Retinal pigment epithelial cell (primary cell): ENCODE data around the gene FXYD5.

Experiments
- DNase-seq: peaks from one replicate; pipeline ENCODE4 v3.0.0-alpha.2; 2010; ENCODE audit warnings: low read depth
- H3K4me3 ChIP-seq: 2 replicates; pipeline ENCODE4 v1.5.1; 2011; ENCODE audit warnings: mild to moderate bottlenecking, low read length, control low read depth, moderate library complexity
- TF ChIP-seq, protein P1 (sequence below): conservative IDR thresholded peaks from 2 replicates; pipeline ENCODE4 v1.5.1; 2011; ENCODE audit warnings: low read depth, low read length, control low read depth, inconsistent platforms

Gene FXYD5

DNA sequence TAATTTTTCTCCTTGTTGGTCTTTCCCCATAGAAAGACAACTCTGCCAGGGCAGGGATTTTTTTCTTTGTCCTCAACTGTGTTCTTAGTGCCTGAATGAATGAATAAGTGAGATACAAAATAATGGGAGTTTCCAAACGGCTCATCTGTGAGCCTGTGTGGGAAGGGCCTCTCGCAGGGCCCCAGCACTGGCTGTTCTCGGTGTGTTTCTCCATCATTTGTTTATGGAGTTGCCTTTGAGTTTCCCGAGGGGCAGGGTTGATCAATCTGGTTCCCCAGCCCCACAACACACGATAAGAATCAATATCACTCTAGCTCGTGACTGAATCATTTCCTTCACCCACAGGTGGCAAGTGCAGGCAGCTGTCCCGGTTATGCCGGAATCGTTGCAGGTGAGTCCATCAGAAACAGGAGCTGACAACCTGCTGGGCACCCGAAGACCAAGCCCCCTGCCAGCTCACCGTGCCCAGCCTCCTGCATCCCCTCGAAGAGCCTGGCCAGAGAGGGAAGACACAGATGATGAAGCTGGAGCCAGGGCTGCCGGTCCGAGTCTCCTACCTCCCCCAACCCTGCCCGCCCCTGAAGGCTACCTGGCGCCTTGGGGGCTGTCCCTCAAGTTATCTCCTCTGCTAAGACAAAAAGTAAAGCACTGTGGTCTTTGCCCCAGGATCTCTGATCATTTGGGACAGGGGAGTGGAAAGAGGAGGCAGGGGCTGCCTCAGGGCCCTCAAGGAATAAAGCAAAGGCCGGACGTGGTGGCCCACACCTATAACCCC, 14.9 kb downstream of the FXYD5 start:
- TF ChIP-seq, protein P1, sequence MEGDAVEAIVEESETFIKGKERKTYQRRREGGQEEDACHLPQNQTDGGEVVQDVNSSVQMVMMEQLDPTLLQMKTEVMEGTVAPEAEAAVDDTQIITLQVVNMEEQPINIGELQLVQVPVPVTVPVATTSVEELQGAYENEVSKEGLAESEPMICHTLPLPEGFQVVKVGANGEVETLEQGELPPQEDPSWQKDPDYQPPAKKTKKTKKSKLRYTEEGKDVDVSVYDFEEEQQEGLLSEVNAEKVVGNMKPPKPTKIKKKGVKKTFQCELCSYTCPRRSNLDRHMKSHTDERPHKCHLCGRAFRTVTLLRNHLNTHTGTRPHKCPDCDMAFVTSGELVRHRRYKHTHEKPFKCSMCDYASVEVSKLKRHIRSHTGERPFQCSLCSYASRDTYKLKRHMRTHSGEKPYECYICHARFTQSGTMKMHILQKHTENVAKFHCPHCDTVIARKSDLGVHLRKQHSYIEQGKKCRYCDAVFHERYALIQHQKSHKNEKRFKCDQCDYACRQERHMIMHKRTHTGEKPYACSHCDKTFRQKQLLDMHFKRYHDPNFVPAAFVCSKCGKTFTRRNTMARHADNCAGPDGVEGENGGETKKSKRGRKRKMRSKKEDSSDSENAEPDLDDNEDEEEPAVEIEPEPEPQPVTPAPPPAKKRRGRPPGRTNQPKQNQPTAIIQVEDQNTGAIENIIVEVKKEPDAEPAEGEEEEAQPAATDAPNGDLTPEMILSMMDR = no peak
- H3K4me3 ChIP-seq = no peak overlapping the region
- DNase-seq = no peak

DNA sequence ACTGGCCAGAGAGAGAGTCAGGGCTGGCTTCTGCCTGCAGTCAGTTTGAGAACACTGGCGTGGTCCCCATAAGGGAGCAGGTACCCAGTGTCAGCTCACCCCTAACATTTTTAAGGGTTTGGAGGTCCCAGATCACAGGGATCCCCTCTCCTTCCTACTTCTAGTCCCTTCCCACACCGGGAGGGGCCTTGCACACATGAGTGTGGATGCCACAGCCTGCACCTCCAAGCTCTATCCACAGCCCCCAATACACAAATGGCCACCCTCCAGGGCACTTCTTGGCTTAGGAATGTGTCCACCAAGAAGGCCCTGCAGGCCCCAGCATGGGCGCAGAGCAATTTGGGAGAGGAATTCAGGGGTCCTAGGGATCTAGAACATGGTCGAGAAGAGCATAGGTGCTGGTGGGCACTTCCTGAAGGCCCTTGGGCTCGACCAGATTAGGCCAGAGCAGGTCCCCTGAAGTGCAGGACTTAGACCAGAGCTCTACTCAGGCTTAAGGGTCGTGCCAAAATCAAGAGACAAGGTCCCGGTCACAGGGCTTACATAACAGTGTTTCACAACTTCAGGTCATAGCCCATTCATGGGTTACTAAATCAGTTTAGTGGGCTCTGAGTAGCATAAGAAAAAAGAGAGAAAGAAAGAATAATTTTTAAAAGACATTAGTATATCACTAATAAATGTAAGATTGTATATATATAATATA, 16.0 kb downstream of the FXYD5 start:
- TF ChIP-seq, protein P1 = no peak
- no peak overlapping the region for H3K4me3 ChIP-seq
- DNase-seq = no peak

DNA sequence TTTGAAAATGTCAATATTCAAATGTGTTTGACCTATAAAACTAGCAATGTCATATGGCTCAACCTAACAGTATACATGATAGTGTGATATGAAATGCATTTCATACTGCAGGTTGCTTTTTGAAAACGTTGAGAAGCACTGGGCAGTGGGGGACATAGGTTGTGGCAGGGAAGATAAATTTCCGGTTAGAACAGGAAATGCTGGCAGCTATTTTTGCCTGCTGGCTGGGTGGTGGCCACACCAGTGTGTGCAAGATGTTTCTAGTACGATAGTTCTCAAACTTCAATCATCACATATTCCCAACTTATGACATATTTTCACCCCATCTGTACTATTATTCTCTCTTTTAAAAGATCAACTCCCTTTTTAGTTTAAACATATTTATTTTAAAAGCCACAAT, 17.2 kb downstream of the FXYD5 start:
- no peak for DNase-seq
- no peak overlapping the region for H3K4me3 ChIP-seq
- TF ChIP-seq, protein P1 = no peak

DNA sequence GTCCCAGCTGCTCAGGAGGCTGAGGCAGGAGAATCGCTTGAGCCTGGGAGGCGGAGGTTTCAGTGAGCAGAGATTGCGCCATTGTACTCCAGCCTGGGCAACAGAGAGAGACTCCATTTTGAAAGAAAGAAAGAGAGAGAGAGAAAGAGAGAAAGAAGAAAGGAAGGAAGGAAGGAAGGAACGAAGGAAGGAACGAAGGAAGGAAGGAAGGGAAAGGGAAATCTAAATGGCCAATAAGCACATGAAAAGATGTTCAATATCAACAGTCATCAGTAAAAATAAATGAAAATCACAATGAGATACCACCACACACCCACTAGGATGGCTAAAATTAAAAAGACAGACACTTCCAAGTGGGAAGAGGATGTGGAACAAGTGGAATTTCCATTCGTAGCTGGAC, 19.7 kb downstream of the FXYD5 start:
- TF ChIP-seq, protein P1 = no peak
- DNase-seq = no peak
- no peak overlapping the region for H3K4me3 ChIP-seq

DNA sequence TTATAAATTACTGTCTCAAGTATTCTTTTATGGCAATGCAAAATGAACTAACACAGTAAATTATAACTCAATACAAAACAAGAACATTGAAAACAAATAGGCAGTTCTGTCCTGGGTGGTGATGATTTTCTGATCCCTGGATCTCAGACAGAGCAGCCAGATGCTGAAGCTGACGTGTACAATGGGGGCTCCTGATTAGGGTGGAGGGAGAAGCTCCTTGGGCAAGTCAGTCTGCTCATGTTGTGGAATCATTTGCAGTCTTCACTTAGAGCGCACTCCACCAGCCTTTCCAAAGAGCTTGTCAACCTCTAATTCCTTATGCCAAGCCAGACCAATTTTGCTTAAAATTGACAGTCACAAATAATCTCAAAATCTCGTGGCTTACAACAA, 21.6 kb downstream of the FXYD5 start:
- no peak for DNase-seq
- H3K4me3 ChIP-seq = no peak overlapping the region
- TF ChIP-seq, protein P1 = no peak

DNA sequence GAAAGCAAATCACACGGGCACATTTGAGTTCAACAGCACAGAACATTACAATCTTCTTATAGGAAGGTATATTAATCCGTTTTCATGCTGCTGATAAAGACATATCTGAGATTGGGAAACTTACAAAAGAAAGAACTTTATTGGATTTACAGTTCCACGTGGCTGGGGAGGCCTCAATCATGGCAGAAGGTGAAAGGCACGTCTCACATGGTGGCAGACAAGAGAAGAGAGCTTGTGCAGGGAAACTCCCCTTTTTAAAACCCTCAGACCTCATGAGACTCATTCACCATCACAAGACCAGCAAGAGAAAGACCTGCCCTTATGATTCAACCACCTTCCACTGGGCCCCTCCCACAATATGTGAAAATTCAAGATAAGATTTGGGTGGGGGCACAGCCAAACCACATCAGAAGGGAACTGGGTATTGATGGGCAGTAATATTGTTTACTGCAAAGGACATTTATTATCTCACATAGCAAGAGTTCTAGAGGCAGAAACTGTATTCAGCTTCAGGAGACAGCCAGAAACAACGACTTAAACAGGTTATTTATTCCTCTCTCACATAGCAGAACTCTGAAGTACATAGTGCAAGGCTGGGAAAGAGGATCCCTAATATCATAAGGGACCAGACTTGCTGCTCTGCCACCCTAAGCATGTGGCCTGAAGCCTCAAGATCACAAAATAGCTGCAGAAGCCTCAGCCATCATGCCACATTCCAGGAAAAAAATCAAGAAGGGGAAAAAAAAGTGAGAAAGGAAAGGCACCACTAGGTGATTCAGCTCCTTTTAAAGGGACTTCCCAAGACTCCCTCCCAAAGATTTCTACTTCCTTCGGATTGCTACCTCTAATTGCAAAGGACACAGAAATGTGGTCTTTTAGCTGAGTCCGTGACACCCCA, 23.1 kb downstream of the FXYD5 start:
- TF ChIP-seq, protein P1 = no peak
- H3K4me3 ChIP-seq = no peak overlapping the region
- no peak for DNase-seq
